ENCODE measurements around the gene MAGT1. TPM values are rescaled to one million over a fixed set of nuclear protein-coding genes. Genes with fewer than 3 reads are reported as not detected.
A peak's percentile ranks its signal among the peaks of the same experiment; 100 is the strongest.

Gene MAGT1
- polyA plus RNA-seq, 1 donor (not counting 4 experiments of a cell fraction or from before 2014, with no cell fraction given) = 55.4 TPM

GRCh38 chrX:77900688-77901087, 5.5 kb upstream of the MAGT1 start:
- H3K9ac ChIP-seq (ENCODE audit: control insufficient read depth, extremely low read depth, insufficient read depth, low read length) = peak overlapping the region; percentile 91
- H4K20me1 ChIP-seq (ENCODE audit: control insufficient read depth, extremely low read depth, insufficient read depth, low read length) = no peaks in the 10 kb centered on the region
- no peaks in the 10 kb centered on the region for H3K9me3 ChIP-seq (ENCODE audit: control insufficient read depth, low read depth, low read length)
- no peak overlapping the region for H2AFZ ChIP-seq (ENCODE audit: control insufficient read depth, low read length)
- DNase-seq (ENCODE audit: low read depth, low spot score) (no peak), FAIRE-seq (no peak)
- peak overlapping the region; percentile 59 to 88 (median 87) for H3K4me3 ChIP-seq (ENCODE audit: control insufficient read depth in 2 of 3, extremely low read depth in 1 of 3, insufficient read depth in 2 of 3, low read depth in 1 of 3, low read length in 3 of 3)
- H3K4me1 ChIP-seq (ENCODE audit: control insufficient read depth, extremely low read depth, insufficient read depth, low read length) = no peaks in the 10 kb centered on the region
- peak overlapping the region; percentile 49 for H3K4me2 ChIP-seq (ENCODE audit: control insufficient read depth, extremely low read depth, insufficient read depth, low read depth, low read length)
- TF ChIP-seq EZH2 (IDR thresholded peaks at IDR 0.05; ENCODE audit: low read length) (no peak), CTCF (optimal IDR thresholded peaks at IDR 0.05 in 1 of 3, IDR thresholded peaks at IDR 0.05 in 1 of 3, conservative IDR thresholded peaks at IDR 0.05 in 1 of 3; ENCODE audit: extremely low read depth in 1 of 3, insufficient read depth in 2 of 3, low read length in 3 of 3) (no peak)
- H3K9me1 ChIP-seq (ENCODE audit: control insufficient read depth, extremely low read depth, insufficient read depth, low read length) = no peaks in the 10 kb centered on the region
- H3K27ac ChIP-seq (ENCODE audit: control insufficient read depth, insufficient read depth, low read length) = peak overlapping the region; percentile 91
- H3K27me3 ChIP-seq (ENCODE audit: control insufficient read depth, extremely low read depth, insufficient read depth, low read length) = no peaks in the 10 kb centered on the region
- H3K36me3 ChIP-seq (ENCODE audit: control insufficient read depth in 2 of 2, extremely low read depth in 1 of 2, insufficient read depth in 2 of 2, low read length in 2 of 2) = peaks cover 0 to 3% of the 10 kb centered on the region in 2 experiments
- dilution Hi-C loops (cut with MboI; ENCODE audit: extremely low pct_ligation_motif_present, low sequenced_read_pairs) = no loop called here
- peaks cover 37% of the 10 kb centered on the region for H3K79me2 ChIP-seq (ENCODE audit: control insufficient read depth, insufficient read depth, low read length)

GRCh38 chrX:77899081-77899828, 4.0 kb upstream of the MAGT1 start, which contains the start of gene COX7B:
TSS of gene COX7B (plus strand) at chrX:77899468. CDS start at chrX:77899554, 86 bp downstream.
- H3K4me1 ChIP-seq (ENCODE audit: control insufficient read depth, extremely low read depth, insufficient read depth, low read length) = no peaks in the 10 kb centered on the region
- H3K9ac ChIP-seq (ENCODE audit: control insufficient read depth, extremely low read depth, insufficient read depth, low read length) = peak within 1 kb of the TSS; percentile 91
- DNase-seq (ENCODE audit: low read depth, low spot score) (peak; percentile 59), FAIRE-seq (peak; percentile 69)
- H4K20me1 ChIP-seq (ENCODE audit: control insufficient read depth, extremely low read depth, insufficient read depth, low read length) = no peaks in the 10 kb centered on the region
- H3K4me2 ChIP-seq (ENCODE audit: control insufficient read depth, extremely low read depth, insufficient read depth, low read depth, low read length) = peak within 1 kb of the TSS; percentile 78
- peaks cover 0 to 3% of the 10 kb centered on the region in 2 experiments for H3K36me3 ChIP-seq (ENCODE audit: control insufficient read depth in 2 of 2, extremely low read depth in 1 of 2, insufficient read depth in 2 of 2, low read length in 2 of 2)
- H3K9me3 ChIP-seq (ENCODE audit: control insufficient read depth, low read depth, low read length) = no peaks in the 10 kb centered on the region
- TF ChIP-seq EZH2 (IDR thresholded peaks at IDR 0.05; ENCODE audit: low read length) (no peak), CTCF (optimal IDR thresholded peaks at IDR 0.05 in 1 of 3, IDR thresholded peaks at IDR 0.05 in 1 of 3, conservative IDR thresholded peaks at IDR 0.05 in 1 of 3; ENCODE audit: extremely low read depth in 1 of 3, insufficient read depth in 2 of 3, low read length in 3 of 3) (peak; percentile 31 to 38 (median 34))
- H2AFZ ChIP-seq (ENCODE audit: control insufficient read depth, low read length) = peak within 1 kb of the TSS; percentile 72
- dilution Hi-C loops (cut with MboI; ENCODE audit: extremely low pct_ligation_motif_present, low sequenced_read_pairs) = no loop called here
- peak within 1 kb of the TSS; percentile 91 for H3K27ac ChIP-seq (ENCODE audit: control insufficient read depth, insufficient read depth, low read length)
- no peaks in the 10 kb centered on the region for H3K9me1 ChIP-seq (ENCODE audit: control insufficient read depth, extremely low read depth, insufficient read depth, low read length)
- H3K27me3 ChIP-seq (ENCODE audit: control insufficient read depth, extremely low read depth, insufficient read depth, low read length) = no peaks in the 10 kb centered on the region
- H3K79me2 ChIP-seq (ENCODE audit: control insufficient read depth, insufficient read depth, low read length) = peaks cover 47% of the 10 kb centered on the region
- peak within 1 kb of the TSS; percentile 59 to 88 (median 87) for H3K4me3 ChIP-seq (ENCODE audit: control insufficient read depth in 2 of 3, extremely low read depth in 1 of 3, insufficient read depth in 2 of 3, low read depth in 1 of 3, low read length in 3 of 3)
